Fibroblast of the aortic adventitia (primary cell): ENCODE measurements around the gene CDH5. TPM values are rescaled to one million over a fixed set of nuclear protein-coding genes. Genes with fewer than 3 reads are reported as not detected.

ENCODE experiments used
- DNase-seq: peaks from one replicate; pipeline ENCODE4 v3.0.0-alpha.2; 2010; ENCODE audit warnings: low read depth
- H3K4me3 ChIP-seq: 2 replicates; pipeline ENCODE4 v1.5.1; 2011; ENCODE audit warnings: low read depth, mild to moderate bottlenecking, control low read depth, low read length, moderate library complexity
- total RNA-seq: library from RNA; depleted of rRNA; stranded (reverse); fragments of >200 nt; gene quantifications from 2 replicates; pipeline ENCODE4 v1.2.3, GENCODE V29; 2012; ENCODE audit warnings: low replicate concordance
- TF ChIP-seq, protein P1 (sequence below): IDR thresholded peaks from 2 replicates; pipeline ENCODE4 v1.5.1; 2011; ENCODE audit warnings: mild to moderate bottlenecking, low read length, control low read depth, inconsistent platforms; ENCODE audit not compliant: insufficient read depth

Gene CDH5
- total RNA-seq, 1 donor = 2.9 TPM

DNA sequence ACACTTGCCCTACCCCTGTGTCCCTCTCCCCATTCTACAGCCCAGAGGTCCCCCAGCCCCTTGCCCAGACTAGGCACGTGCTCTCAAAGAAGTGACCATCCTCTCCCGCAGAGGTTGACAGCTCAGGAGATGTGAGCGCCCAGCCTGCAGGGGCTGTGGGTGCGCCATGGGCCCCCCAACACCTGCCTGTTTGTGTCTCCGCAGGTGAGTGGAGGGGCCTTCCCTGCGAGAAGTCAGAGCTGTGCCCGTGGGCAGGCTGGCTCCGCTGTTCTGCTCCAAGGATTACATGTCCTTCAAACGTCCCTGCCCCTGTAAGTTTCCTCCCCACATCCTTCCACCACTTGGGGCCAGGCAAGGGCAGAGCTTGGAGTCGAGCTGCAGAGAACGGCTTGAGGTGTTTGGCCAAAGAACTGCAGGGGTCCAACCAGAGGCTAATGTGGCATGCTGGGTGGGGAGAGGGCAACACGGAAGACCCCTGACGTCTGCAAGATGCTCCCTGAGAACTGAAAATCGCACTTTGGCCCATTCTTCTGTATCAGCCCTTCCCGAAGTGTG, 71.0 kb downstream of the CDH5 start:
- DNase-seq = no peak
- TF ChIP-seq, protein P1, sequence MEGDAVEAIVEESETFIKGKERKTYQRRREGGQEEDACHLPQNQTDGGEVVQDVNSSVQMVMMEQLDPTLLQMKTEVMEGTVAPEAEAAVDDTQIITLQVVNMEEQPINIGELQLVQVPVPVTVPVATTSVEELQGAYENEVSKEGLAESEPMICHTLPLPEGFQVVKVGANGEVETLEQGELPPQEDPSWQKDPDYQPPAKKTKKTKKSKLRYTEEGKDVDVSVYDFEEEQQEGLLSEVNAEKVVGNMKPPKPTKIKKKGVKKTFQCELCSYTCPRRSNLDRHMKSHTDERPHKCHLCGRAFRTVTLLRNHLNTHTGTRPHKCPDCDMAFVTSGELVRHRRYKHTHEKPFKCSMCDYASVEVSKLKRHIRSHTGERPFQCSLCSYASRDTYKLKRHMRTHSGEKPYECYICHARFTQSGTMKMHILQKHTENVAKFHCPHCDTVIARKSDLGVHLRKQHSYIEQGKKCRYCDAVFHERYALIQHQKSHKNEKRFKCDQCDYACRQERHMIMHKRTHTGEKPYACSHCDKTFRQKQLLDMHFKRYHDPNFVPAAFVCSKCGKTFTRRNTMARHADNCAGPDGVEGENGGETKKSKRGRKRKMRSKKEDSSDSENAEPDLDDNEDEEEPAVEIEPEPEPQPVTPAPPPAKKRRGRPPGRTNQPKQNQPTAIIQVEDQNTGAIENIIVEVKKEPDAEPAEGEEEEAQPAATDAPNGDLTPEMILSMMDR = no peak
- no peak overlapping the region for H3K4me3 ChIP-seq

DNA sequence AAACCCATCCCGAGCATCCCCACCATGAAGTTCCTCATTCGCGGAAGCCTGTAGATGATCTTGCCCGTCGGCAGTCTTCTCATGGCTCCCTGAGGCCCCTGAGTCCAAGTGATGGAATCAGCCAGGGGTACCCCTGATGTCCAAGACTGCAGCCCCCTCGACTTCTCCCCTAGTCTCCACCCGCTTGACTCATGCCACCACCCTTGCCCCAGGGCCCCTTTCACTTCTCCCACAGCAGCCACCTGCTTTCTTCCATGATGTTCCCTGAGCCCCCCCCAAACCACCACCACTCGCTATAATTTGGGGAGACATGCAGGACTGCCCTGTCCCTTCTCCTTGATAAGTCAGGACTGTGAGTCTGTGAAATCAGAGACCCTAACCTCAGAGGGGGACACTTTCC, 72.0 kb downstream of the CDH5 start:
- no peak overlapping the region for H3K4me3 ChIP-seq
- TF ChIP-seq, protein P1 = no peak
- DNase-seq = no peak

DNA sequence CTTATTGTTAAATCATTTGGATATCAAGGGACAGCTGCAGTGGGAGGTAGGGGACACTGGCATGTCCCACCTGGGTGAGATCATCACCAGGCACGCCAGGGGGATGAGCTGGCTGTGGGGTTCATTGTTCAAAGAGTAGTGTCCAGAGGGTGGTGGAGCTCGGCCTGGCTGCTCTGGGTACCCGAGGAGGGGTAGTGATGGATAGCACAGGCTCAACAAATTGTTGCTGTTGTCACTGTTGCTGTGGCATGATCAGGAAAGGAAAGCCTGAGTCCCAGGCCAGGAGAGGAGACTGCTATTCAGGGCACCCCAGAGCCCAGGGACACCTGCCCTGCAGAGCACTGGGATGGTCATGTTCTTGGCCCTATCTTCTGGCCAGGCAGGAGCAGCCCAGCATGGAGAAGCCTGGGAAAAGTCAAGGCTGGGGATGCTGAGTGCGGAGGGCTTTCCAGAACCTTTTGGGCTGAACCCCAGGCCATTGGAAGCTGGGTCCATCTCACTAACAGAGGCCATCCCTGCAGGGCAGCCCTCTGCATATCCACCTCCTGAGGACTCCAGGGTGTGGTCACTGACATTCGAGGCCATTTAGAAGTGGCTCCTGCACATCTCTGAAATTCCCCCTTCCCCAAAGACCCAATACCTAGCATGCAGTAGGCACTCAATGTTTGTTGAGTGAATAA, 72.7 kb downstream of the CDH5 start:
- no peak overlapping the region for H3K4me3 ChIP-seq
- no peak for DNase-seq
- TF ChIP-seq, protein P1 = no peak

DNA sequence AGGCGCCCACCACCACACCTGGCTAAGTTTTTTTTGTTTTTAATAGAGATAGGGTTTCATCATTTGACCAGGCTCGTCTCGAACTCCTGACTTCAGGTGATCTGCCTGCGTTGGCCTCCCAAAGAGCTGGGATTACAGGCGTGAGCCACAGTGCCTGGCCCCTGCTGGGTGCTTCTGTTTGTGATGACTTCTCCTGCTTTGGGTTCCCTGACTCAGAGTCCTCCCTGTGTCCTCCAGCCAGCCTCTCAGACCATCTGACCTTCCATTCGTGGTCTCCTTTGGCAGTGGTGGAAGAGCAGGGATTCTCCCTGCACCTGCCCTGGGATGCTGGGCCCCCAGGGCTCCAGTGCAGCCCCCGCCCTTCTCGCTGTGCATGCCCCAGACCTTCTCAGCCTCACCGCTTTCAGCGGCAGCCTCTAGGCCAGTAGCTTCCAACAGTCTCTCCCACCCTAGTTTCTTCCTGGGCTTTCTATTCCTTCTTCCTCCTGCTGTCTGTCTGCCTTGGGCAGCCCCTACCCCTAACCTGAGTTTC, 73.8 kb downstream of the CDH5 start:
- H3K4me3 ChIP-seq = no peak overlapping the region

DNA sequence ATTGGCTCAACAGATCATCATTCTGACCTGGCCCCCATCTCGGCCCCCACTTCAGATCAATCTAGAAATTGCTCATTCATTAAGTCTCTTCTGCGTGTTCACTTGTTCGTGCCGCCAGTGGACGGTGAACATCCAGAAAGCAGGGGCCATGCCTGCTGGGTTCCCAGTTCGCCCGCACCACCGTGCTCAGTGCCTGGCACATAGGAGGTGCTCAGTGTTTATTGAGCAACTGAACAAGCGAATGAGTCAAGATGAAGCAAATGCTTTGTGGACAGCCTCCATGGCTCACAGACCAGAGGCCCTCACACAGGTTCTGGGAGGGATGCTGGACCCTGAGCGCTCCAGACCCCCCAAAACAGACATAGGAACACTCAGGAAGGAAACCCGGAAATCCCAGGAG, 74.5 kb downstream of the CDH5 start:
- TF ChIP-seq, protein P1 = no peak
- H3K4me3 ChIP-seq = no peak overlapping the region
- no peak for DNase-seq

More for the DNA sequence above, 73.8 kb downstream of the CDH5 start:
- TF ChIP-seq, protein P1 = no peak
- DNase-seq = no peak

- TF ChIP-seq, protein P1 = no peak
- H3K4me3 ChIP-seq = no peak overlapping the region
- DNase-seq = peak; percentile 73
Observed at GRCh38 chr16:66441586-66442375, 75.3 kb downstream of the CDH5 start.
